CD4-positive, alpha-beta T cell treated with Interleukin-1 beta for 1 hour (primary cell): ENCODE data around the gene DTX3.

Experiments
- DNase-seq, 2 donors: peaks; one replicate each; pipeline ENCODE4 v3.0.0-alpha.2; 2020 to 2022

The DTX3 gene

GRCh38 chr12:57620936-57621496 lies 16.4 kb downstream of the DTX3 start:
- DNase-seq, result peak in 1 of 2 donors; percentile 15

- DNase-seq, result peak; percentile 56 to 60
Observed at GRCh38 chr12:57621497-57622292, 17.1 kb downstream of the DTX3 start.

- no peak for DNase-seq
Observed at GRCh38 chr12:57622293-57623245, 17.9 kb downstream of the DTX3 start.

GRCh38 chr12:57623385-57623784 lies 18.8 kb downstream of the DTX3 start:
- no peak for DNase-seq

DNA sequence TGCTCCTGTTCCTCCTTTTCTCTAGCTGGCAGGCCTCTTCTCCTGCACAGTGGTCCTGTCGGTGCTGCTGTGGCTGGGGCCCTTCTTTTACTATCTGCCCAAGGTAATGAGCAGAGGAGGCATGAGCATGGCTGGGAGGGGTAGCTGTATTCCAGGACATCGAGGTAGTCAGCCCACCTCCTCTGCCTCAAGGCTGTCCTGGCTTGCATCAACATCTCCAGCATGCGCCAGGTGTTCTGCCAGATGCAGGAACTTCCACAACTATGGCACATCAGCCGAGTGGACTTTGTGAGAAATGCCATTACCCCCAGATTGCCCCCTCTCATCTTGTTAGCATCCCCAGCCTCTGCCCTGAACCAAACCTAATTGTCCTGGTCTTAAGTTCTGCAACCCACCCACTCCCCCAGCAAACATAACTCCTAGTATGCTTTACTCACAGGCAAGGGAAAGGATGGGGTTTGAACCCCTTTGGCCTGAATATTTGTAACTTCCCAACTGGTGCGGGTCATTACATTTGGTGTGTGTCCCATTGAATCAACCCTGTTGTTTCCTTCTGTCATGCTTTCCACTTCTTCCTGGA lies 19.3 kb downstream of the DTX3 start:
- no peak for DNase-seq

DNA sequence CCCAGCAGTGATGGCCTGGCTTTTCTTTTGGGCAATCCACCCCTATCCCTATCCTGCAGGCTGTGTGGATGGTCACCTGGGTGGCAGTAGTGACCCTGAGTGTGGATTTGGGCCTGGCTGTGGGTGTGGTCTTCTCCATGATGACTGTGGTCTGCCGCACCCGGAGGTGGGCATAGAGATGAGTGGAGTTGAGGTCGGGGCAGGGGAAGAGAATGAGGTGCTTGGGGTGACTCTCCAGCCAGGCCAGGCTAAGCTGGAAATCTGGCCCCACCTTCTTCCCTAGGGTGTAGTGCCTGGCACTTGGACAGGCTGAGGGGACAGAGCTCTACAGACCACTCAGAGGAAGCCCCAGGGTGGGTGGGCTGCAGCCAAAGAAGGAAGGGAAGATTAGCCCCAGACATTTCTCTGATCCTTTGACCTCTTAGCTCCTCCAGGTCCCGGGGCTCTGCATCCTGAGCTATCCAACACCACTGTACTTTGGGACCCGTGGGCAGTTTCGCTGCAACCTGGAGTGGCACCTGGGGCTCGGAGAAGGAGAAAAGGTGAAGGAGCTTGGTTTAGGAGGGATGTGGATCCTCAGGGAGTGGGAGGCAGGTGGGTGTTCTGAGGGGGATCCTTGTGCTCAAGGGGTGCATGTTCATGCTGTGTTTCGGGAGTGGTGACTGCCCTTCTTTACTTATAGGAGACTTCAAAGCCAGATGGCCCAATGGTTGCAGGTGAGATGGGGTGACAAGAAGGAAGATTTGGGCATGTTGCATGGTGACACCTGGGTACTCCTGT lies 20.0 kb downstream of the DTX3 start:
- DNase-seq, result no peak

DNA sequence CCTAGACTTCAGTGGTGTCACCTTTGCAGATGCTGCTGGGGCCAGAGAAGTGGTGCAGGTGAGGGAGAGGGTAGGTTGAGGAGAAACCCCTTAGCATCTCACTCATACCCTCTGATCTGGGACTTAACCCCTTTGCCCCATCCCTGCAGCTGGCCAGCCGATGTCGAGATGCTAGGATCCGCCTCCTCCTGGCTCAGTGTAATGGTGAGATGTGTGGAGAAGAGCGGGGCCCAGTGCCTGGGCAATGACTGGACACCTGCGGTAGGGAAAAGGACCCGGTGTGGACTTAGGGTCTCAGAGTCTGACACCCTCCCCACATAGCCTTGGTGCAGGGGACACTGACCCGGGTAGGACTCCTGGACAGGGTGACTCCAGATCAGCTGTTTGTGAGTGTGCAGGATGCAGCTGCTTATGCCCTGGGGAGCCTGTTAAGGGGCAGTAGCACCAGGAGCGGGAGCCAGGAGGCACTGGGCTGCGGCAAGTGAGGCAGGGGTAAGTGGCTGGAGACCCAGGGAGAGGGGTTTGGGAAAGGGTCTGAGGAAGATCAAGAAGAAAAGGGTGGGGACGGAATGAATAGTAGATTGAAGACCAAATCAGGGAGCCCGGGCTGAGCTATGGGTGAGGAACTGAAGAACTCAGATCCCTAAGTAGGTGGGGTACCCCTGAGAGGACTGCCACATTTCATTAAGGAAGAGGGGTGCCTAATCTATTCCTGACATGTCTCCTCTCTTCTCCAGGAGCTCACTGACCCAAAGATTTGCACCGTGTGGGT lies 20.8 kb downstream of the DTX3 start:
- no peak for DNase-seq

DNA sequence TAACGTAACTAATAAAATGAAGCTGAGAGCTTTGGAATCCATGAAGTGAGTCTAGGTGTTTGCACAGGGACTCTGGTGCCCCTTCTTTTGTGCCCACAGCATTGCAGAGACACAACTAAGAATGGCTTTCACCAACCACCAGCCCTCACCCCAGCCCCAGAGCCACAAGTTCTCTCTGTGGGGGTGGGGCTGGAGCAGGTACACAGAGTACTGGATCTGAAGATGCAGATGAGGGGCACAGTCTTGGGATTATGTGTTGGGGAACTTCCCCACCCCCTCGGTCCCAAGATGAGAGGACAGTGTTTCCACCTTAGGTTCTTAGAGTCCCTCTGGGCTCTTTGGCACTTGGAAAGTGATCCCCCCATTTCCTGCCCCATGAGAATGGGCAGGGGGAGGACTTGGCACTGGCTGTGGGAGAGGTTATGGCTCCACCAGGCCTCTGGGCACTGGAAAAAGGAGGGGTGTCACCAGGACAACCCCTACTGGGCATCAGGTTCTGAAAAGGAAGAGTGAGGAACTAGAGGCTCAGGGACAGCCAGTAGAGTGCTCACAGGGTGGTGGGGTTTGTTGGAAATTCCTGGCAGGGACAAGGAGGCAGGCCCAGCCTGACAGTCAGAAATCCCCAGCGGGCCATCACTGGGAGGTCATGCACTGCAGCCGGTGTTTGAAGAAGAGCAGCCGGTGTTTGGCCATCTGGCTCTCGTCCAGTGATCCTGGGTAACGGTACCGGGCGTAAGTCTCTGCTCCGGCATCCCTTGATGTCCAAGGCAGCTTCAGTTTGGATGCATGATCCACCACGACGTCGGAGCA lies 21.7 kb downstream of the DTX3 start:
- no peak for DNase-seq

GRCh38 chr12:57626921-57627445 lies 22.4 kb downstream of the DTX3 start:
- no peak for DNase-seq

GRCh38 chr12:57627501-57628279 lies 23.1 kb downstream of the DTX3 start:
- no peak for DNase-seq

- DNase-seq, result no peak
Observed at GRCh38 chr12:57628280-57629191, 23.9 kb downstream of the DTX3 start.

DNA sequence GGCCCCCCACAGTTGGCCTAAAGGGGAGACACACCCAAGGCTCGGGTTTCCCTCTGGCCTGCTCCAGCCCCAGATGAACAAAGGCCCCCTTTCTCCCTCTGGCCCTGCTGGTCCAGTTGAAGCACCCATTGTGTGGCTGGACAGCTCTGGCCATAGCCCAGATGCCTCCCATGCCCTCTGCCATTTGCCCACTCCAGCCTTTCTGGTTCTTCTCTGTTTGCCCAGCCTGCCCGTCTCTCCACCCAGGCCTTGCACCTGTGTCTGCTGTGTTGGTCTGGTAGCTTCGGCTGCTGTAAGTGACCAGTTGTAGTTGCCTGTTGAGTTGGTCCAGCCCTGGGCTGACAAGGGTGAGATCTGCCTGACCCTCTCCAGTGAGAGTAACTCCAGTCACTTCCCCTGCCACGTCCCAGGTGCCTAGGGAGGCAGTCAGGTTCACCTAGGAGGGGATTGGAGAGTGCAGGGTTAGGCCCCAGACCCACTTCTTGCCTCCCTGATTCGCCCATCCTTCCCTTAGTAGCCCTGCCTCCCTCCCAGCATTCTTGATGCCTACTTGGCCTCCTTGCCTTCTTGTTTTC lies 25.4 kb downstream of the DTX3 start:
- no peak for DNase-seq

- no peak for DNase-seq
Observed at GRCh38 chr12:57630891-57631433, 26.3 kb downstream of the DTX3 start.

DNA sequence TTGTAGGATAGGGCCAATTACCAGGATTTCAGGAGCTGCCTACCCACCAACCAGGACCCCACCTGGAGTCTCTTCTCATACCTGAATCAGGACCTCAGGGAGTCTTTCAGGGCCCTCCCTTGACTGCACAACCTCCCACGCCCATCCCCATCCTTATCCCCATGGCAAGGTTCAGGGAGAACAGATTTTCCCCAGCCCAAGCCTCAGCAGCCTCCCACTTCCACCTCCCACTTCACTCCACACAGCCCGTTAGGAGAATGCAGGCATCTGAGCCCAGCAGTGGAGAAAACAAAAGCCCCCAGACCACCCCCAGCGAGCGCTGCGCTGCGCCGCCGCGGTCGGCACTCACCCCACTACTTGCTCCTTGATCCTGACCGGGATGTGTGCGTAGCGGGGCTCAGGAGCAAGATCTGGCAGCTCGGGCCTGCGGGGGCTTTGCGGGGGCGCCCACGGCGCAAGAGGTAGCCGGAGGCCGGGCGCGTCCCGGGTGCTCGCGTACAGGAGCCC lies 27.0 kb downstream of the DTX3 start:
- DNase-seq, result no peak

DNA sequence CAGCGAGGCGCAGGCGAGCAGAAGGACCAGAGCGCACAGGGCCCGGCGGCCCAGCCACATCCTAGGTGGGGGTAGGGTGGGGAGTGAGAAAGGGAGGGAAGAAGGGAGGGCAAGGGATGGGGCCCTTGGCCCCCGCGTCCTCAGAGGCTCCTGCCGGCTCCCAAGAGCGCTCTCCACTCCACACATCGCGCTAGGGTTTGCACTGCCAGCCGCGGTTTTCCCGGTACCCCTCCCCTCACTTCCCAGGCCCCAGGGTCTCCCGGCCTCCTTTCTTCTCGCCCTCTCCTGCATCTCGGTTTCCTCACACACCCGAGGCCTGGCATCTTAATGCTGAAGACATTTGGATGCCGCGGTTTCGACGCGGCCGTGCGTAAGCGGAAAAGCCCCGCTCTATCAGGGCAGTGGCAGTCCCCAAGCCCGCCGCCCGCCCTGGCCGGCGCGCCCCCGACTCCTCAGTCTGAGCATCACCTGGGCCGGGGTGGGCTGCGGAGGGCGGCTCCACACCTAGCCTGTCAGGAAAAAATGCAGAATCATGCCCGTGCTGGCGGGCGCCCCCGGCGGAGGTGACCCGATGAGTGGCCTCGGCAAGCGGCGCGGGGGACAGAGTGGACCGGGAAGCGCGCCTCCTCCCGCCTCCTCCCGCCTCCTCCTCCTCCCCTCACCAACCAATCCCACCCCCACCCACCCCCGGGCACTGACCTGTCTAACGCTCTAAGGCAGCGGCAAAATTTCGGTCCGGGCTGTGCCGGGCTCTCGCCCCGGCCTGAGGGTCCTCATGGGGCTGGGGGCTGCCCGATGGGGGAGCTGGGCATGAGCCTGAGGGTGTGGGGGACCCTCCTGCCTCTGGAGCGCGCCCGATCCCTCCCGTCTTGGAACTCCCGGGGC lies 27.7 kb downstream of the DTX3 start:
- DNase-seq, result peak; percentile 13 to 14
